H9 (cell line): ENCODE measurements around the gene RPL19. TPM values are rescaled to one million over a fixed set of nuclear protein-coding genes. Genes with fewer than 3 reads are reported as not detected.

Experiments
- DNase-seq: peaks from one replicate; pipeline ENCODE4 v3.0.0-alpha.2; 2017
- H2AFZ ChIP-seq: one replicate; pipeline ENCODE4 v1.6.1; 2013; ENCODE audit warnings: mild to moderate bottlenecking, low read length, control low read depth, moderate library complexity
- H2AK5ac ChIP-seq: 2 replicates; pipeline ENCODE4 v1.6.1; 2013; ENCODE audit warnings: low read length, control low read depth, mixed read lengths; ENCODE audit not compliant: insufficient read length
- H2BK120ac ChIP-seq: one replicate; pipeline ENCODE4 v1.6.1; 2013; ENCODE audit warnings: low read depth, mild to moderate bottlenecking, low read length, control low read depth, inconsistent platforms; ENCODE audit not compliant: poor library complexity, severe bottlenecking
- H2BK12ac ChIP-seq: 2 replicates; pipeline ENCODE4 v1.6.1; 2013; ENCODE audit warnings: low read length, control low read depth, mixed read lengths, low read depth; ENCODE audit not compliant: insufficient read length
- H2BK15ac ChIP-seq: 2 replicates; pipeline ENCODE4 v1.6.1; 2013; ENCODE audit warnings: low read depth, low read length, control low read depth
- H2BK20ac ChIP-seq: one replicate; pipeline ENCODE4 v1.6.1; 2013; ENCODE audit warnings: low read depth, mild to moderate bottlenecking, low read length, control low read depth, inconsistent platforms; ENCODE audit not compliant: poor library complexity, severe bottlenecking
- H2BK5ac ChIP-seq: 2 replicates; pipeline ENCODE4 v1.6.1; 2013; ENCODE audit warnings: low read length, control low read depth, mixed read lengths; ENCODE audit not compliant: insufficient read length
- H3K14ac ChIP-seq: 2 replicates; pipeline ENCODE4 v1.6.1; 2013; ENCODE audit warnings: low read length, control low read depth; ENCODE audit not compliant: insufficient read depth
- H3K18ac ChIP-seq: 2 replicates; pipeline ENCODE4 v1.6.1; 2013; ENCODE audit warnings: low read depth, mild to moderate bottlenecking, mixed read lengths, low read length, control low read depth; ENCODE audit not compliant: insufficient read length
- H3K23ac ChIP-seq: 2 replicates; pipeline ENCODE4 v1.6.1; 2013; ENCODE audit warnings: low read length, control low read depth, mixed read lengths, low read depth; ENCODE audit not compliant: insufficient read length
- H3K23me2 ChIP-seq: 2 replicates; pipeline ENCODE4 v1.6.1; 2013; ENCODE audit warnings: low read depth, mild to moderate bottlenecking, mixed read lengths, low read length, control low read depth; ENCODE audit not compliant: insufficient read length, poor library complexity, severe bottlenecking
- H3K27ac ChIP-seq: 2 replicates; pipeline ENCODE4 v1.5.1; 2013; ENCODE audit warnings: low read length, control low read depth, mixed read lengths, low read depth; ENCODE audit not compliant: insufficient read length
- H3K27me3 ChIP-seq: 2 replicates; pipeline ENCODE4 v1.6.1; 2013; ENCODE audit warnings: low read length, control low read depth, inconsistent platforms; ENCODE audit not compliant: insufficient read depth
- H3K4ac ChIP-seq: 2 replicates; pipeline ENCODE4 v1.6.1; 2013; ENCODE audit warnings: low read depth, mild to moderate bottlenecking, control low read depth, inconsistent platforms, low read length, moderate library complexity
- H3K4me1 ChIP-seq: 2 replicates; pipeline ENCODE4 v1.6.1; 2013; ENCODE audit warnings: low read length, control low read depth, inconsistent platforms; ENCODE audit not compliant: insufficient read depth
- H3K4me2 ChIP-seq: 2 replicates; pipeline ENCODE4 v1.6.1; 2013; ENCODE audit warnings: low read length, control low read depth, mixed read lengths; ENCODE audit not compliant: insufficient read length, insufficient read depth
- H3K56ac ChIP-seq: 2 replicates; pipeline ENCODE4 v1.6.1; 2013; ENCODE audit warnings: low read depth, mild to moderate bottlenecking, mixed read lengths, low read length, control low read depth; ENCODE audit not compliant: insufficient read length
- H3K79me1 ChIP-seq: 2 replicates; pipeline ENCODE4 v1.6.1; 2013; ENCODE audit warnings: low read depth, mild to moderate bottlenecking, moderate library complexity, low read length, control low read depth, inconsistent platforms; ENCODE audit not compliant: insufficient read depth, poor library complexity, severe bottlenecking
- H3K79me2 ChIP-seq: 2 replicates; pipeline ENCODE4 v1.6.1; 2013; ENCODE audit warnings: low read length, control low read depth, inconsistent platforms; ENCODE audit not compliant: insufficient read depth
- H3K9ac ChIP-seq: 2 replicates; pipeline ENCODE4 v1.6.1; 2013; ENCODE audit warnings: low read length, control low read depth, mixed read lengths; ENCODE audit not compliant: insufficient read length; ENCODE audit errors: extremely low read depth
- H3K9me3 ChIP-seq: one replicate; pipeline ENCODE4 v1.6.1; 2013; ENCODE audit warnings: low read depth, low read length, inconsistent platforms; ENCODE audit not compliant: control insufficient read depth
- H3T11ph ChIP-seq: one replicate; pipeline ENCODE4 v1.6.1; 2013; ENCODE audit warnings: mild to moderate bottlenecking, low read length, control low read depth, inconsistent platforms
- H4K20me1 ChIP-seq: one replicate; pipeline ENCODE4 v1.6.1; 2013; ENCODE audit not compliant: control insufficient read depth, insufficient read length, insufficient read depth
- H4K5ac ChIP-seq: 2 replicates; pipeline ENCODE4 v1.6.1; 2013; ENCODE audit warnings: low read depth, mild to moderate bottlenecking, mixed read lengths, low read length, control low read depth; ENCODE audit not compliant: insufficient read length
- H4K8ac ChIP-seq: replicated peaks from 2 replicates; pipeline ENCODE4 v1.6.1; 2013; ENCODE audit warnings: low read length, control low read depth, mixed read lengths, low read depth; ENCODE audit not compliant: insufficient read length
- H4K91ac ChIP-seq: 2 replicates; pipeline ENCODE4 v1.6.1; 2013; ENCODE audit warnings: low read depth, mild to moderate bottlenecking, moderate library complexity, mixed read lengths, low read length, control low read depth; ENCODE audit not compliant: insufficient read length
- H3K27ac Mint-ChIP-seq, 3 experiments: 2 replicates in 2 of 3; 3 replicates in 1 of 3; pipeline ENCODE4 v1.8.0; 2020 to 2021; ENCODE audit warnings: mixed read lengths in 3 of 3, mild to moderate bottlenecking in 1 of 3, moderate library complexity in 1 of 3
- H3K27me3 Mint-ChIP-seq: 2 replicates; pipeline ENCODE4 v1.8.0; 2021; ENCODE audit warnings: low read depth, mild to moderate bottlenecking, moderate library complexity, mixed read lengths
- H3K36me3 Mint-ChIP-seq, 3 experiments: 2 replicates in 2 of 3; 3 replicates in 1 of 3; pipeline ENCODE4 v1.8.0; 2020 to 2021; ENCODE audit warnings: low read depth in 3 of 3, mixed read lengths in 3 of 3; ENCODE audit not compliant: insufficient read depth in 1 of 3
- H3K4me1 Mint-ChIP-seq, 2 experiments: 2 replicates each; pipeline ENCODE4 v1.8.0; 2020; ENCODE audit warnings: mixed read lengths in 2 of 2
- H3K4me3 Mint-ChIP-seq, 2 experiments: 2 replicates in 1 of 2; 3 replicates in 1 of 2; pipeline ENCODE4 v1.8.0; 2020 to 2021; ENCODE audit warnings: mild to moderate bottlenecking in 2 of 2, mixed read lengths in 2 of 2, moderate library complexity in 1 of 2
- H3K9me3 Mint-ChIP-seq, 2 experiments: 2 replicates in 1 of 2; 3 replicates in 1 of 2; pipeline ENCODE4 v1.8.0; 2020; ENCODE audit warnings: mild to moderate bottlenecking in 2 of 2, mixed read lengths in 2 of 2, moderate library complexity in 1 of 2
- CTCF ChIP-seq: fragments of 200-600 bp; sonication (generic); conservative IDR thresholded peaks from 3 replicates; pipeline ENCODE4 v1.8.0; 2021; ENCODE audit warnings: antibody characterized with exemption, mild to moderate bottlenecking
- WGBS: extraction: QIAGEN DNeasy Blood & Tissue Kit; methylation state at CpG from one replicate; pipeline ENCODE4 v1.1.7; 2013; ENCODE audit warnings: missing lambda C conversion rate, low lambda C conversion rate, mixed read lengths; ENCODE audit not compliant: insufficient read length; ENCODE audit errors: extremely low coverage; 5-methylcytosine and 5-hydroxymethylcytosine counted together
- total RNA-seq: library from RNA; stranded (reverse); gene quantifications from 2 replicates; pipeline ENCODE4 v1.2.1, GENCODE V29; 2021

The RPL19 gene
- total RNA-seq, 1 experiment from 2014 or later = 2,038 TPM

GRCh38 chr17:39177256-39177655 lies 22.8 kb upstream of the RPL19 start:
- no peak overlapping the region for H3K4ac ChIP-seq
- Mint-ChIP-seq H3K27ac (peak overlapping the region; percentile 2 to 98 (median 97); a peak in 4 of 7 replicates), H3K27me3 (peaks cover 2% of the 10 kb centered on the region), H3K4me1 (peaks cover 25 to 45% of the 10 kb centered on the region in 2 experiments), H3K4me3 (peak overlapping the region; percentile 36 to 67; a peak in 3 of 5 replicates), H3K9me3 (no peaks in the 10 kb centered on the region), H3K36me3 (peaks cover 10 to 46% (median 11%) of the 10 kb centered on the region in 3 experiments)
- no peak overlapping the region for H2BK12ac ChIP-seq
- no peak overlapping the region for H3K9ac ChIP-seq
- H3K4me1 ChIP-seq = no peaks in the 10 kb centered on the region; the same call in 1 of the 2 replicates
- H3K9me3 ChIP-seq = no peaks in the 10 kb centered on the region
- no peaks in the 10 kb centered on the region for H3K79me1 ChIP-seq
- H3K23ac ChIP-seq = no peak overlapping the region
- H4K20me1 ChIP-seq = no peaks in the 10 kb centered on the region
- H3K14ac ChIP-seq = no peak overlapping the region
- no peak overlapping the region for H3K27ac ChIP-seq
- no peak overlapping the region for H2BK20ac ChIP-seq
- H3K27me3 ChIP-seq = no peaks in the 10 kb centered on the region
- peak; percentile 100 for DNase-seq
- no peak overlapping the region for H4K91ac ChIP-seq
- H4K5ac ChIP-seq = no peak overlapping the region
- no peak overlapping the region for H2BK5ac ChIP-seq
- H3K18ac ChIP-seq = no peak overlapping the region
- no peak overlapping the region for H4K8ac ChIP-seq
- no peaks in the 10 kb centered on the region for H3K79me2 ChIP-seq
- no CpG with 5 or more reads among the region's 12 CpGs for WGBS
- no peak overlapping the region for H2BK15ac ChIP-seq
- no peak overlapping the region for H3K4me2 ChIP-seq
- H2AK5ac ChIP-seq = no peak overlapping the region
- H3K23me2 ChIP-seq = no peaks in the 10 kb centered on the region
- H3K56ac ChIP-seq = no peak overlapping the region
- H3T11ph ChIP-seq = no peak overlapping the region
- no peak for TF ChIP-seq CTCF
- H2AFZ ChIP-seq = no peak overlapping the region
- H2BK120ac ChIP-seq = no peak overlapping the region
